Measurements from ENCODE around the gene WFDC2.

Gene WFDC2

DNA sequence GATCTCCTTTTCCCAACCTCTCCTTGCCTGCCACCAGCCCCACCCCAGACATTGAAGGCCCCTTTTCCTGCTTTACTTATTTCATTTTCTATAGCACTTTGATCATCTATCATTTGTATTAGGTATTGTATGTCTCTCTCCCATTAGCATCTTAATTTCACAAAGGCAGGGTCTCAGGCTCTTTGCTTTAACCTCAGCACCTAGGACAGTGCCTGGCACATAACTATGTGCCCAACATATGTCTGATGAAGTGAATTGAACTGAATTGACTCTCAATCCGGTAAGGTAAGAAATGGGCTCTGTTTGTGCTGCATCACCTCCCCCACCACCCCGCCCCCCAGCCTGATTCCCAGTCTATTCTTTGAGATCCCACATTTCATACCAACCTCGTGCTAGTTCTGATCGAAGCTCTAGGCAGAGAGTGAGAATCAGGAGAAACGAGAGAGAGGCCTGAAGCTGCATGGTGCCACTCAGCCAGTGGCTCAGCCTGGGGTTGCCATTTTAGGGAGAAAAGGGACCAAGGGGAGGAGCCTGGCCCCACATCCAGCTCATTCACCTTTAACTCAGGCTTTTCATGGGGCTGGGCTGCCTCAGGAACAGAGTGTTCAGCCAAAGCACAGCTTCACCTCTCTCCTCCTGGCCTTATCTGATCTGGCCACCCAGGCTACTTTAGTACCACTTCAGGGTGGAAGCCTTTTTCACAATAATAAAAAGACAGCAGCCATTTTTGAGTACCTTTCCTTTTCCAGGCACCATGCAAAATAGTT is 45.8 kb downstream of the WFDC2 start, which contains the start of gene SPINT3:
Gene SPINT3 (minus strand): TSS at position 476 of the 767 bp plus-strand sequence. CDS start 14 bp downstream, at position 462.
- H4K20me1 ChIP-seq (ENCODE audit: insufficient read depth): no peaks in the 10 kb centered on the region
- no peaks in the 10 kb centered on the region for H3K79me2 ChIP-seq (ENCODE audit: insufficient read depth, low read depth)
- H3K4me2 ChIP-seq: no peak within 1 kb of the TSS
- TF ChIP-seq, protein P1, sequence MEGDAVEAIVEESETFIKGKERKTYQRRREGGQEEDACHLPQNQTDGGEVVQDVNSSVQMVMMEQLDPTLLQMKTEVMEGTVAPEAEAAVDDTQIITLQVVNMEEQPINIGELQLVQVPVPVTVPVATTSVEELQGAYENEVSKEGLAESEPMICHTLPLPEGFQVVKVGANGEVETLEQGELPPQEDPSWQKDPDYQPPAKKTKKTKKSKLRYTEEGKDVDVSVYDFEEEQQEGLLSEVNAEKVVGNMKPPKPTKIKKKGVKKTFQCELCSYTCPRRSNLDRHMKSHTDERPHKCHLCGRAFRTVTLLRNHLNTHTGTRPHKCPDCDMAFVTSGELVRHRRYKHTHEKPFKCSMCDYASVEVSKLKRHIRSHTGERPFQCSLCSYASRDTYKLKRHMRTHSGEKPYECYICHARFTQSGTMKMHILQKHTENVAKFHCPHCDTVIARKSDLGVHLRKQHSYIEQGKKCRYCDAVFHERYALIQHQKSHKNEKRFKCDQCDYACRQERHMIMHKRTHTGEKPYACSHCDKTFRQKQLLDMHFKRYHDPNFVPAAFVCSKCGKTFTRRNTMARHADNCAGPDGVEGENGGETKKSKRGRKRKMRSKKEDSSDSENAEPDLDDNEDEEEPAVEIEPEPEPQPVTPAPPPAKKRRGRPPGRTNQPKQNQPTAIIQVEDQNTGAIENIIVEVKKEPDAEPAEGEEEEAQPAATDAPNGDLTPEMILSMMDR (conservative IDR thresholded peaks at IDR 0.05; ENCODE audit: low read depth, low read length): no peak
- H3K4me3 ChIP-seq (IDR thresholded peaks at IDR 0.05; ENCODE audit: insufficient read depth, low read depth, low read length): no peak within 1 kb of the TSS
- H3K27ac ChIP-seq: no peak within 1 kb of the TSS
- H2AFZ ChIP-seq (ENCODE audit: low read depth): no peak within 1 kb of the TSS
- no peaks in the 10 kb centered on the region for H3K27me3 ChIP-seq (ENCODE audit: insufficient read depth, low read depth)
- no peaks in the 10 kb centered on the region for H3K36me3 ChIP-seq (ENCODE audit: insufficient read depth)
- H3K4me1 ChIP-seq (ENCODE audit: low read depth, poor library complexity, severe bottlenecking): no peaks in the 10 kb centered on the region
- no peak within 1 kb of the TSS for H3K9ac ChIP-seq

- TF ChIP-seq, protein P1 (conservative IDR thresholded peaks at IDR 0.05; ENCODE audit: low read depth, low read length): no peak
- no peaks in the 10 kb centered on the region for H3K36me3 ChIP-seq (ENCODE audit: insufficient read depth)
- no peak overlapping the region for H3K9ac ChIP-seq
- H3K4me1 ChIP-seq (ENCODE audit: low read depth, poor library complexity, severe bottlenecking): no peaks in the 10 kb centered on the region
- H3K27ac ChIP-seq: no peak overlapping the region
- no peaks in the 10 kb centered on the region for H4K20me1 ChIP-seq (ENCODE audit: insufficient read depth)
- no peak overlapping the region for H3K4me3 ChIP-seq (IDR thresholded peaks at IDR 0.05; ENCODE audit: insufficient read depth, low read depth, low read length)
- H2AFZ ChIP-seq (ENCODE audit: low read depth): no peak overlapping the region
- H3K27me3 ChIP-seq (ENCODE audit: insufficient read depth, low read depth): no peaks in the 10 kb centered on the region
- no peak overlapping the region for H3K4me2 ChIP-seq
- no peaks in the 10 kb centered on the region for H3K79me2 ChIP-seq (ENCODE audit: insufficient read depth, low read depth)
Measured at GRCh38 chr20:45518282-45518681, 48.7 kb downstream of the WFDC2 start.

- TF ChIP-seq, protein P1 (conservative IDR thresholded peaks at IDR 0.05; ENCODE audit: low read depth, low read length): no peak
- no peak overlapping the region for H3K9ac ChIP-seq
- no peaks in the 10 kb centered on the region for H3K36me3 ChIP-seq (ENCODE audit: insufficient read depth)
- no peaks in the 10 kb centered on the region for H3K79me2 ChIP-seq (ENCODE audit: insufficient read depth, low read depth)
- H2AFZ ChIP-seq (ENCODE audit: low read depth): no peak overlapping the region
- H3K4me2 ChIP-seq: no peak overlapping the region
- H3K27me3 ChIP-seq (ENCODE audit: insufficient read depth, low read depth): no peaks in the 10 kb centered on the region
- H4K20me1 ChIP-seq (ENCODE audit: insufficient read depth): no peaks in the 10 kb centered on the region
- H3K4me1 ChIP-seq (ENCODE audit: low read depth, poor library complexity, severe bottlenecking): no peaks in the 10 kb centered on the region
- no peak overlapping the region for H3K4me3 ChIP-seq (IDR thresholded peaks at IDR 0.05; ENCODE audit: insufficient read depth, low read depth, low read length)
- no peak overlapping the region for H3K27ac ChIP-seq
Measured at GRCh38 chr20:45523821-45524220, 54.3 kb downstream of the WFDC2 start.

DNA sequence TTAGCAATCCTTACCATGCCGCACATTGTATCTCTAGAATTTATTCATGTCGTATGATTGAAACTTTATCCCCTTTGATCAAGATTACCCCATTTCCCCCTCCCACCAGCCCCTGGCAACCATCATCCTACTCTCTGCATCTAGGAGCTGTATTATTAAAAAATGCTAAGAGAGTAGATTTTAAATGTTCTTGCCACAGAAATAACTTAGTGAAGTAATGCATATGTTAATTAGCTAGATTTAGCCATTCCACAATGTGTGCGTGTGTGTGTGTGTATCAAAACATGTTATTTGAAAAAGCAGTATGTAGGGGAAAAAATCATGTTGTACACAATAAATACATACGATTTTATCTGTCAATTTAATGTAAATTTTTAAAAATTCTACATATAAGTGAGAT is 57.7 kb downstream of the WFDC2 start:
- Histone ChIP-seq H3K9ac (no peak overlapping the region), H3K79me2 (ENCODE audit: insufficient read depth, low read depth) (no peaks in the 10 kb centered on the region), H3K27ac (no peak overlapping the region), H4K20me1 (ENCODE audit: insufficient read depth) (no peaks in the 10 kb centered on the region), H3K4me3 (IDR thresholded peaks at IDR 0.05; ENCODE audit: insufficient read depth, low read depth, low read length) (no peak overlapping the region), H3K27me3 (ENCODE audit: insufficient read depth, low read depth) (no peaks in the 10 kb centered on the region), H3K4me1 (ENCODE audit: low read depth, poor library complexity, severe bottlenecking) (no peaks in the 10 kb centered on the region), H3K36me3 (ENCODE audit: insufficient read depth) (no peaks in the 10 kb centered on the region), H3K4me2 (no peak overlapping the region), H2AFZ (ENCODE audit: low read depth) (no peak overlapping the region)
- TF ChIP-seq, protein P1 (conservative IDR thresholded peaks at IDR 0.05; ENCODE audit: low read depth, low read length): no peak
